Measurements from ENCODE around the gene ZFYVE28. TPM values are rescaled to one million over a fixed set of nuclear protein-coding genes. Genes with fewer than 3 reads are reported as not detected.

ZFYVE28 gene
- total RNA-seq, 1 experiment from 2014 or later, result 1.5 TPM

Other genes with a start within 250 kb of the ZFYVE28 start
- gene HAUS3, start 176.5 kb downstream of the ZFYVE28 start, total RNA-seq (2014; rRNA removed; shearing (Covaris generic); ENCODE audit: low replicate concordance), result 7.7 and 11.7 TPM in 2 replicates
- not detected in 2 replicates for gene POLN, start 176.5 kb downstream of the ZFYVE28 start, total RNA-seq (2014; rRNA removed; shearing (Covaris generic); ENCODE audit: low replicate concordance)
- 25.0 and 31.4 TPM in 2 replicates for gene MXD4, start 156.5 kb downstream of the ZFYVE28 start, total RNA-seq (2014; rRNA removed; shearing (Covaris generic); ENCODE audit: low replicate concordance)
- not detected in 2 replicates for gene CFAP99, start 310 bp upstream of the ZFYVE28 start, total RNA-seq (2014; rRNA removed; shearing (Covaris generic); ENCODE audit: low replicate concordance)
- gene RNF4, start 50.5 kb upstream of the ZFYVE28 start, total RNA-seq (2014; rRNA removed; shearing (Covaris generic); ENCODE audit: low replicate concordance), result 39.8 and 44.8 TPM in 2 replicates
- 7.3 and 24.4 TPM in 2 replicates for gene FAM193A, start 118.0 kb upstream of the ZFYVE28 start, total RNA-seq (2014; rRNA removed; shearing (Covaris generic); ENCODE audit: low replicate concordance)